GM19025 (cell line): Measurements from ENCODE around the gene SOWAHA.

Experiments used
- ATAC-seq: cut with Tn5 transposase; IDR thresholded peaks from one replicate; pipeline ENCODE4 v1.9.1; 2021; ENCODE audit warnings: mild to moderate bottlenecking, low read depth, moderate library complexity; ENCODE audit not compliant: unreplicated experiment

Gene SOWAHA

DNA sequence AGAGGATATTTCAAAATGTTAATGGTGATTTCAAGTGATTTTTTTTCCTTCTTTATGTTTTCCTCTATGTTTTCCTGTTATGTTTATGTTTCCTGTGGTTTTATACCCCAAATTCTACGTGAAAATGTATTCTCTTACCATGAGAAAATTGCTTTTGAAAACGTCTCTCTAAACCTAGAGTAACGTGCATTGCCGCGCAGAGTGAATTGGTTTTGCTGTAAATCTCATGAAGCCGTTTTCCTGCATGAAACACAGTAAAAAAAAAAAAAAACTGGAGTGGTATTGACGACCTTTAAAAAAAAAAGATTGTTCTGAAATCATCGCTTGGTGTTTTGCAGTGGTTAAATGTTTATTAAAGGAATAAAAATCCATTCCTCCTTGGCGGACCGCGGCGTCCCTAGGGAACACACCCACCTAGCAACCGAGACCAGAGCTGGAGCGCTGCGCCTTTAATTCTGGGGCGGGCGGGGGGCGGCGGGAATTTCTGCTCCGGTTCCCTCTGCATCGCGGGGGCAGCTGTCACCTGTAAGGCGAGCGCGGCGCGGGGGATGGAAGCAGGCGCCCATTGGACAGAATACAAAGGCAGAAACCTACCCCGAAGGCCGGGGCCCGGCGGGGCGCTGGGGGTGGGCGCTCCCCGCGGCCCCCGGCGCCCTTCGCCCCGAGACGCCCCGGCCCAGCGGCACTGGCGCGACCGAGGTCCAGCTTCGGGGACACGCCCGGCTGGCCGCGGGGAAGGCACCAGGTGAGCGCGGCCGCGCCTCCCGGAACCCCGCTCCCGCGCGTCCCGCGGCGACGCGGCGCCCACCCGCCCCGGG, at the start of gene SOWAHA:
TSS of gene SOWAHA (plus strand) at position 522 of the 818 bp plus-strand sequence. CDS start 320 bp downstream, outside the sequence.
- no peak for ATAC-seq

- ATAC-seq, result no peak
Observed at GRCh38 chr5:132764051-132764450, 49.1 kb upstream of the SOWAHA start.

- ATAC-seq, result no peak
Observed at GRCh38 chr5:132764671-132765238, 48.3 kb upstream of the SOWAHA start.

DNA sequence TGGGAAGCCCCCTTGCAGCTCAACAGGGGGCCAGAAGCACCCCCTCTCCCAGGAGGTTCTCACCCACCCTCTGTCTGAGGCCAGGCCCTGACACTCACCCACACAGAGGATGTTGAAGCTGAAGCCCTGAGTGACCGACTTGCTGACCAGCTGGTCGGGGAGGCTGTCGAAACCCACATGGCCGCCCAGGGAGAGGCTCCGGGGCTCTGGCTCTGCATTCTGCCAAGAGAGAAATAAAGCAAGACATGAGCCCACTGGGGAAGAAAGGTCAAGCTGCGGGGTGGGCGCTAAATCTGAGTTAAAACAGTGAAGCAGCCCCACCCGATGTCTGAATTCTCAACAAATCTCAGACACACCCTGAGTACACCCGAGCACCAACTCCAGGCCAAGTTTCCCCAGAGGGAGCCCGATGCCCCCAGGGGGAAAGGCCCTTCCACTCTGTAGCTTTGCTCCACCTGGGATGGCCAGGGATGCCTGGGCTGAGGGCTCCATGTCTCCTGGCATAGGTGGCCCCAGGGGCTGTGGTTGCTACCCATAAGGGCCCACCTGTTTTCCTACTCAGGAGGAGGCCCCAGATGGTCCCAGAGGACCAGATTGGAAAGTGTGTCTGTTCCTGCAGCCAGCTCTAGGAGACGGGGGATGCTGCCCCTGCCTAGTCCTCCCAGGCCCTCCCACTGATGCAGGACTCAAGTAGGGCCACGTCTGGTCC, 47.6 kb upstream of the SOWAHA start:
- no peak for ATAC-seq

DNA sequence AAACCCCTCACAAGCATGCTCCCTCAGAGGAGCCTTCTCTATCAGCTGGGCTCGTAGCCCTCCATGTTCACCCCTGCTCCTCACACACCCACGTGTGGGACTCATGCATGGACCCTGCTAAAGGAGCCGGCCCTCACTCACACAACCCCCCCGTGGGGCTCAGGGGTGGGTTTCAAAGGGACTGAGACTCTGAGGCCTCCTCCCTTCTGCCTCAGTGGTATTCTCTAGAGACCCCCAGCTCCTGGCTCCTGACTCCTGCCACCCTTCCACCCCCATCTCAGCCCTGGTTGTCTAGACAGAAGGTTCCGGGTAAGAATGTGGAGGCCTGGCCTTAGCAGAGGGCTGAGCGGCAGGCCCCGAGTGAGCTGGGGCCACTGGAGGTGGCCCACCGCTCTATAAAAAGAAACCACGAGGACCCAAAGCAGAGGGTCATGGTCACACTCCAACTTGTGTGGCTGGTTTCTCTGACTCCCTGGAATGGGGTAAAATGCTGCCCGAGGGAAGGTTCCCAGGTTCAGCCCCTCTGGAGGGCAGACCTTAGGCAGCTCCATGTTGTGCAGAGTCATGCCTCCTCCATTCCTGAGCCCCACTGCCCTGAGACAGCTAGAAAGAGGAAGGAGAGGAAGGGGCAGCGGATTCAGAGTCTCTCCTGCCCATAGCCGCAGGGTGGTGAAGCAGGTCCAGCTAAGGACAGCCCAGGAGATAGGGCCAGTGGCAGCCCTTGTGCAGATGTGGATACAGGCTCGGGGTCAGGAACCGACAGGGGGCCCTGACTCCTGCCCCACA, 46.9 kb upstream of the SOWAHA start:
- ATAC-seq, result no peak

GRCh38 chr5:132766806-132767055, 46.4 kb upstream of the SOWAHA start:
- no peak for ATAC-seq

GRCh38 chr5:132767150-132767549, 46.0 kb upstream of the SOWAHA start:
- no peak for ATAC-seq

- ATAC-seq, result no peak
Observed at GRCh38 chr5:132768485-132768868, 44.6 kb upstream of the SOWAHA start.

DNA sequence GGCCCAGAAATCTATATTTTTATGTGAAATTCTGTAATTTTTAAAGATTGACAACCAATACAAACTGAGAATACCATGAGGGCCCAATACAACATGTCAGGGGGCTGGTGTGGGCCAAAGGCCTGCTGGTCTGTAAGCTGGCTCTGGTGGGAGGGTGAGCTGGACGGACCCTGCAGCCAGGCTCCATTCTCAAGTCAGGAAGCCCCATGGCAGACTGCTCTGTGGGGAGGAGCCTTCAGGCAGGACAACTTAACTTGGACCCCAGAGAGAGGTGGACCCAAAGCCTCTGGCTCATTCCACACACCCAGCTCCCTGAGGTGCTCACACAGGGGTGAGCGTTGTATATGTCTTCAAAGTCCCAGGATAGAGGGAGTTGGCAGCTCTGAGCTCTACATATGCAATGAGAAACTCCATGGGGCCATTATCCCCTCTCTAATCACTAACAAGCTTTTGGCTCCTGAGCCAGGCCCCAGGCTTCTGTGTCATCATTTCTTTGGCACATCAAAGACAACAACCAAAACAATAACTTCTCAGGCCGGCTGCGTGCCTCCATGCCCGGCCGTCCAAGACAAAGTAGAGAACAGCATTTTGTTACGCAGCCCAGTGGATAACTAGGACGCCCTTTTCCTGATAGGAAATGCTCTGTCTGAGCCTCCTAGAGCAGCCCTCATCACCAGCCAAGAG, 42.5 kb upstream of the SOWAHA start:
- ATAC-seq, result no peak

- no peak for ATAC-seq
Observed at GRCh38 chr5:132771503-132771998, 41.6 kb upstream of the SOWAHA start.

GRCh38 chr5:132772291-132773070, 40.6 kb upstream of the SOWAHA start:
- ATAC-seq, result no peak

DNA sequence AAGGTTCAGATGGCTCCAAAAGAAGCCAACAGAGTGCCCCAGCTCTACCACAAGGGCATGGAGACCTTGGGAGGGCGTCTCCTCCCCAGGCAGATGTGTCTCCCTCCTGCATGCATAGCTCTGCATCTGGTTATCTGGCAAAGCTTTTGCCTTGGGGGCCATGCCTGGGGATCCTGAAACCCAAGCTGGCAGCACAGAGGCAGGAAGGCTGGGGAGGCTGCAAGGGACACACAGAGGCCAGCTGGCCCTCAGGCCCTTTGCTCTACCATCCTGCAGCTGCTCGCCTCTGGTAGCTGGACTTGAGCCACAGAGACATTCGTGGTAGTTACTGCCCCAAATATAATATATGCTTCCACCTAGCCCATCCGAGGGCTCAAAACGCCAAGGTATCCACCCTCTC, 40.0 kb upstream of the SOWAHA start:
- ATAC-seq, result no peak

GRCh38 chr5:132773601-132774355, 39.3 kb upstream of the SOWAHA start:
- no peak for ATAC-seq

DNA sequence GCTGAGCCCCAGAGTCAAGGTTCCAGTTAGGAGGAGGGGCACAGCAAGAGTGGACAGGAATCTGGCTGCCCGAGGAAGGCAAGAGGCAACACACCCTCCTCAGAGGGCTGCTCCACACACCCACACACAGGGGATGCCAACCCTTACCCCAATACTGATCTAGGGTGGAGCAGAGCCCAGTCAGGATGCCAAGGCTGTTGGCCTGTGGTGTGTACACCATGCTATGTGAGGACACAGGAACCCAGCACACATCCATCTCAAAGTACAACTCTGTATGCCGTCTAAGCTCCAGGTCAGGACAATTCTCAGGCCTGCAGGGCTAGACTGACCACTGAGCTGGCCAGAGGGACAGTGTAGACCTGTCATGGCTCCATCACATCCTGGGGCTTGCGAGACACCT, 38.7 kb upstream of the SOWAHA start:
- no peak for ATAC-seq

GRCh38 chr5:132774896-132775295, 38.2 kb upstream of the SOWAHA start:
- no peak for ATAC-seq

- no peak for ATAC-seq
Observed at GRCh38 chr5:132775476-132775961, 37.6 kb upstream of the SOWAHA start.

- ATAC-seq, result no peak
Observed at GRCh38 chr5:132776131-132776937, 36.8 kb upstream of the SOWAHA start.

GRCh38 chr5:132776938-132777208, 36.2 kb upstream of the SOWAHA start:
- ATAC-seq, result no peak
